ENCODE measurements around the gene HECW1. TPM values are rescaled to one million over a fixed set of nuclear protein-coding genes. Genes with fewer than 3 reads are reported as not detected.
"Not testable (repeated sequence)": the region's sequence is repeated elsewhere in the genome, so short reads cannot be mapped to it uniquely, and the experiment has no call there.

Gene HECW1
- total RNA-seq, 1 experiment from 2014 or later = 36.2 TPM

- DNase-seq (ENCODE audit: low spot score) = peak; percentile 47
Observed at GRCh38 chr7:43577485-43577951, 465.1 kb downstream of the HECW1 start.

- peak; percentile 87 for DNase-seq (ENCODE audit: low spot score)
Observed at GRCh38 chr7:43582503-43583423, 470.3 kb downstream of the HECW1 start, which contains the start of gene STK17A. STK17A (plus strand) TSS chr7:43583108; CDS start chr7:43583244, 136 bp downstream.

DNA sequence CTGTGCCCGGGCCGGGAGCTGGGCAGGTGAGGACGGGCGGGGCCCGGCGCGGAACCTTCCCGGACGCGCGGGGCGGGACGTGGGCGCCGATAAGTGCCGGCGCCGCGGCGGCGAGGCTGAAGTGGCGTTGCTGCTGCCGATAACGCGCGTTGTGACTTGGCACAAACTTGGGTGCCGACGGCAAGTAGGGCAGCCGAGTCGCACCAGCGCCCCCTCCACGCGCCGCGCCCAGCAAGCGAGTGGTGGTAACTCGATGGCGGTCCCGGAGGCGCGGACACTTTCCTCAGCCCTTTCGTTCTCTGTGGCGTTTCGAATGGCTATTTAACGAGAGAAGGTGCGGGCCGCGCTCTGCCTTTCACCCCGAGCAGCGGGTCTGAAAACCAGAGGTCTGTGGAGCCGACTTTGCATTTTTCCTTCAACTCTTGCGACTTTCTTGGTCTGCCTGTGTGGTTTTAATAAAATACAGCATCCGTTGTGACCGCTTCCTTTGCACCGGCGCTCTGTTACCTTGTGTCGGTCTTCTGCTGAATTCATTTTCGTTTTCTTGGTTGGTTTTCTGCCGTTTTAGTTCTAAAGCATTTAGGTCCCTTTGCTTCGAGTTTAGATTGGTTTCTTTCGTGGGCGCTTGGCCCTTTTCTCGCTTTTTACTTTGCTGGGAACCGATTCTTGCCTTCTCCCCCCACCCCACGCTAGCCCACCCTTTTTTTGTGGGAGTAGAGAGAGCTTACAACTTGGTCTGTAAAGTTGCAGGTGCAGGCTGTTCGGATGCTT is 471.2 kb downstream of the HECW1 start:
- DNase-seq (ENCODE audit: low spot score) = peak; percentile 65

DNA sequence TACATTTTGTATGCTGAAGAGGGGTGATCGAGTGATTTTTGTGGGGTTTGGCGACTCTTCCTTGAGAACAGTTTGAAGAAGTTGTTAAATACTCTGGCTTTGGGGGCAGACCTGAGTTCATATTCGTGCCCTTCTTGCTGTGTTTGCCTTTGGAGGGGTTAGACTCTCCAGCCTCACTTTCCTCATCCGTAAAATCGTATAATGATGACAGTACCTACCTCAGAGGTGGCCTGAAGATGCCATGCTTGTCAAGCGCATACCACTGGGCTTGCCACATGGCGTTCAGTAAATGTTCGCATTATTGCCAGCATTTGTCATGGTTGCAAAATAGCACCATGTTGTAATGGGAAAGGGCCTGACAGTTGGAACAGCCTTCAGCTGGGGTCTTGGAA is 471.7 kb downstream of the HECW1 start:
- DNase-seq (ENCODE audit: low spot score) = peak; percentile 50

GRCh38 chr7:43584733-43585132 is 472.3 kb downstream of the HECW1 start:
- not testable (repeated sequence) for DNase-seq (ENCODE audit: low spot score)

- peak; percentile 34 for DNase-seq (ENCODE audit: low spot score)
Observed at GRCh38 chr7:43585562-43585961, 473.1 kb downstream of the HECW1 start.

DNA sequence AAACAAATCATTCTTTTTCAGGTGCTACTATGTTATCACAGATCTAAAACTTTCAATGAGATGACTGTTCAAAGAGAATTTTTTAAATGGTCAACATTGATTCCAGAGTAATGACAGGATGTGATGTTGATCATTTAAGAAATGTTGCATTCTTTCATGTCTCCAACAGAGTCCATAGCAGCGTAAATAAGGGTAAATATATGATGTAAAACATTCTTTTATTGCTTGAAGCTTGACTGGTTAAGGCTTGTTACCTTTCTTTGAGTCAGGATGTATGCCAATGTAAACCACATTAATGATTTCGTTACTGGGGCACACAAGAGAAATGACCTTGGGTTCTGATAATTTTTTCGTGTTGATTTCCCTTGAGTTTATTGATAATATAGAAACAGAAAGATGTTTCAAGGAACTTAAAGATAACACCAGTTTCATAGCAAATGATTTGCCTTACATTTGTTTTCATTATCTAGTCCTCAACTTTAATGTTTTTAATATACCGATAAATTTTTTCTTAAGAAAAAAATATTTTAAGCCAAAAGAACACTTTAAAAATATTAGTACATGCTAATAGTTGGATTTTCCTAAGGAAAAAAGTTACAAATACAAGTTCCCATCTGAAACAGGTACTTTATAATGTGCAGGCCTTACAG is 473.9 kb downstream of the HECW1 start:
- no peak for DNase-seq (ENCODE audit: low spot score)

DNA sequence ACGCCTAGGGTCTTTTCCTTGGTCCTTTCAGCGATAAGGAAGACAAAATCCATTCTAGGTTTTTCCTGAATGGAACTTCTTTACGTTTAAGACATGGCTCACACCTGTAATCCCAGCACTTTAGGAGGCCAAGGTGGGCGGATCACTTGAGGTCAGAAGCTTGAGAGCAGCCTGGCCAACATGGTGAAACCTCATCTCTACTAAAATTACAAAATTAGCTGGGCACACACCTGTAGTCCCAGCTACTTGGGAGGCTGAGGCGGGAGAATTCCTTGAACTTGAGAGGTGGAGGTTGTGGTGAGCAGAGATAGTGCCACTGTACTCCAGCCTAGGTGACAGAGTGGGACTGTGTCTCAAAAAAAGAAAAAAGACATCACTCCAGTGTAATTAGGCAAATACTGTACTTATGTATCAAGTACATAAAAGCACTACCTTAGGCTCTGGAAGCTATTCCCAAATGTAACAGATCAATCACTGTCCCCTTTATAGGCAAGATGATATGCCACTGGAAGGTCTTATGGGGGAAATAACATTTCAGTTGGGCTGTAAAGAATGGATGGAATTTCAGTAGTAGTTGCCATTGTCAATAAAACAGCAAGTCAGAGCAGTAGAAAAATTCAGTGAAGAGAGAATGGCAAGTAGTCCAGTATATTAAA is 476.2 kb downstream of the HECW1 start:
- no peak for DNase-seq (ENCODE audit: low spot score)

DNA sequence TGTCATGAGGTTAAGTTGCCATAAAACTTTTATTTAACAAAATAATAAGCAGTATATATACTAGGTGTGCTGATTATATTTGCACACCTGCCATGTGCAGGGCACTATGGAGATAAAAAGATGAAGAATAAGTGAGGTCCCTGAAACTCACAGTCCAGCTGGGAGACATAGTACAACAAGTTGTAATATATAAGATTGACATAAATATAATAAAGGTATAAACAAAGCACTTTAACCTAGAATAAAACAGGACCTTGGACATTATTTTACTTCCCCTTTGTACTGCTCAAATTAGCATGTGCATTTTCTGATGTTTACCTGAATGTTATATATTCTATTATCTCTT is 476.7 kb downstream of the HECW1 start:
- DNase-seq (ENCODE audit: low spot score) = no peak

DNA sequence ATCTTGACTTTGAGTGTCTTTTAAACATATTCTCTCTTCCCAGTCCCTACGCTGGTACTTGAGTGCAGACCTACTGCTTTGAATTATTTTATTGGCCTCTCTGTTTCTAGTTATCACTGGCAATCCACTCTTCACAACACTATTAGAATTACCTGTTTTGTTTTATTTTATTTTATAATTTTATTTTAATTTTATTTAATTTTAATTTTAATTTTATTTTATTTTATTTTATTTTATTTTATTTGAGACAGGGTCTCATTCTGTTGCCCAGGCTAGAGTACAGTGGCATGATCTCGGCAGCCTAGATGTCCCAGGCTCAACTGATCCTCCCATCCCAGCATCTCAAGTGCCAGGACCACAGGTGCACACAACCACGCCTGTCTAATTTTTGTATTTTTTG is 477.3 kb downstream of the HECW1 start:
- DNase-seq (ENCODE audit: low spot score) = no peak

DNA sequence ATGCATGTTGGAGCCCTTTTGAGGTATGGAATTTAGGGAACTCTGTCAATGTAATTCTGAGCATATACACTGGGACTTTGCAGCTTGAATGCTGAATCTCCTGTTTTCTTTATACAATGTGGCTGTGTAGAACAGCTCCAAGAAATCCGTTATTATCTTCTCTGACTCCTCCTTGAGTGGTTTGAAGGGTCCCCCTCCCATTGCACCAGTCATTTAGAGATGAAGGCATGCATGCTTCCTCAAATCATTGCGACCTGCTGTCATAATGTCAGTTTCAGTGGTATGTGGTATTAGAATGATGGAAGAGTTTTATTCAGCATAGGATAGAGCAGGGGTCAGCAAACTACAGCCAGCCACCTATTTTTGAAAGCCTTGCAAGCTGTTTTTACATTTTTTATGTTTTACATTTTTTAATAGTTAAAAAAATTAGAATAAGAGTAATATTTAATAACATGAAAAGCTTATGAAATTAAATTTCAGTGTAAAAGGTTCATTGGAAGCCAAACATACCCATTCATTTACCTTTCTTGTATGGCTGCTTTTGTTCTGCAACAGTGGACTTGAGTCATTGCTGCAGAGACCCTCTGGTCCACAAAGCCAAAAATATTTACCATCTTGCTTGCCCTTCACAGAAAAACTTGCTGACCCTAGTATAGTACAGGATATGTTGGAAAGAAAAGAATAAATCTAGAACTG is 478.6 kb downstream of the HECW1 start:
- no peak for DNase-seq (ENCODE audit: low spot score)

DNA sequence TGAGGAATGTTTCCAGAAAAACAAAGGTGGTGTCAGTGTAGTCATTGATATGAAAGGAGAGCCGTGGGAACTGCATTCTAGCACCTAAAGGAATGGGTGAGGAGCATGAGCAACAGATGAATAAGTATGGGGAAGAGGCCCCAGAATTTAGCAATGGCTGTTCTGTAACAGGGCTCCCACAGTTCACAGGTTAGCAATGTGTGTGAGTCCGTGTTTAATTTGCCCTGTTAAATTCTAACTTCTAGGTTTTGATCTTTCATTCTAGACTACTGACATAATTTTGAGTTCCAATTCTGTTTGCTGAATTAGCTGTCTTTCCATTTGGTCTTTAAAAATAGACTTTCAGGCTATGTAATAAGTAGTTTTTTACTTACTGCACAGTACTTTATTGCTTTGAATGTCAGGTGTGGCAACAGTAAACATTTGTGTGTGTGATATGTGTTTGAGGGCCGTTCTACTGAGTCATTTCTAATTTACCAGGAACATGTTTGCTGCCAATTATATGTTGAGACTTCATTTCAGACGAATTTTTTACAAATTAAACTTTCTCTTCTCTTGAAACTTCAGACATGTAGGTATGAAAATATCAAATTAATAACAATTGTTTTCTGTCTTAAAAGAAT is 479.2 kb downstream of the HECW1 start:
- no peak for DNase-seq (ENCODE audit: low spot score)

- no peak for DNase-seq (ENCODE audit: low spot score)
Observed at GRCh38 chr7:43592326-43592725, 479.9 kb downstream of the HECW1 start.

DNA sequence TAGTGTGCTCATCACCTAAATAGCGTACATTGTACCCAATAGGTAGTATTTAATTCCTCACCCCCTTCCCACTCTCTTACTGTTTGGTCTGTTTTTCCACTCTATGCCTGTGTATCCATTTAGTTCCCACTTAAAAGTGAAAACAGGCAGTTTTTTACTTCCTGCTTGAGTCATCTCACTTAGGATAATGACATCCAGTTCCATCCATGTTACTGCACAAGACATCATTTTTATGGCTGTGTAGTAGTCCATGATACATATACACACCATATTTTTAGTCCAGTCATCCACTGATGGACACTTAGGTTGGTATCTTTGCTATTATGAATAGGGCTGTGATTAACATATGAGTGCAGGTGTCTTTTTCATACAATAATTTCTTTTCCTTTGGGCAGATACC is 480.6 kb downstream of the HECW1 start:
- DNase-seq (ENCODE audit: low spot score) = no peak

DNA sequence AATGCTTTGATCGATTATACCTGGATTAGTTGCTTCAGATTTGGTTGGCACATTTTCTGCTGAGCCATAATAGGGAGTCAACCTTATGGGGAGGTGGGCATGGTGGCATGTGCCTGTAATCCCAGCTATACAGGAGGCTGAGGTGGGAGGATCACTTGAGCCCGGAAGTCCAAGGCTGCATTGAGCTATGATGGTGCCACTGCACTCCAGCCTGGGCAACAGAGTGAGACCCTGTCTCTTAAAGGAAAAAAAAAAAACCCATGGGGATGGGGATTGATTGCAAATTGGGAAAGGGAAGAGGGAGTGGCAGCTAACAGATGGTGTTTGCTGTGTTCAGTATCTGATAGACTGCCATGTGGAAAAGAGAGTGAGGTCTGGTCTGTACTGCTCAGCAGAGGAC is 481.6 kb downstream of the HECW1 start:
- no peak for DNase-seq (ENCODE audit: low spot score)

DNA sequence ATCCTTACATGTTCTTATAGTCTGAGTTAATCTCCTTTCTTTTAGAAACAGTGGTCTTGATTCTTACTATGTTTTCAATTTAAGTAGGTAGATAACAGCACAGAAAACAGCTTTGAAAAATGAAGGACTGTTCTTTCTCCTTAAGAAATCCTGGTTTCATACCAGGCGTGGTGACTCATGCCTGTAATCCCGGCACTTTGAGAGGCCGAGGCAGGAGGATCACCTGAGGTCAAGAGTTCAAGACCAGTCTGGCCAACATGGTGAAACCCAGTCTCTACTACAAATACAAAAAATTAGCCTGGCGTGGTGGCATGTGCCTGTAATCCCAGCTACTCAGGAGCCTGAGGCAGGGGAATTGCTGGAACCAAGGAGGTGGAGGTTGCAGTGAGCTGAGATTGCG is 484.0 kb downstream of the HECW1 start:
- DNase-seq (ENCODE audit: low spot score) = peak; percentile 29

DNA sequence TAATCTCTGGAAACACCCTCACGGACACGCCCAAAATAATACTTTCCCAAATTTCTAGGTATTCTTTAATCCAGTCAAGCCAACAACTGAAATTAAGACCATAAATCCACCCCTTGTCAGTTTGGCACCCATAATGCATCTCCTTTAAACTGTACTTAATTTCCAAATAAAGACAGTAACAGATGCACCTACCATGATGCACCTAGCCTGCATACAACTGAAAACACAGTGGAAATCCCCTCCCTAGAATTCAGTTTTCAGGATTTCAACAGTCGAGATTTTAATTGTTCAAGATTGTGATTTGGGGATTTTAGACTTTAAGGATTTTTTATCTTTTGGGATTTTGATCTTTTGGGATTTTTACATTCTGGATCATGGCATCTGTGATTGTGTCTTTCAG is 487.6 kb downstream of the HECW1 start:
- DNase-seq (ENCODE audit: low spot score) = no peak

DNA sequence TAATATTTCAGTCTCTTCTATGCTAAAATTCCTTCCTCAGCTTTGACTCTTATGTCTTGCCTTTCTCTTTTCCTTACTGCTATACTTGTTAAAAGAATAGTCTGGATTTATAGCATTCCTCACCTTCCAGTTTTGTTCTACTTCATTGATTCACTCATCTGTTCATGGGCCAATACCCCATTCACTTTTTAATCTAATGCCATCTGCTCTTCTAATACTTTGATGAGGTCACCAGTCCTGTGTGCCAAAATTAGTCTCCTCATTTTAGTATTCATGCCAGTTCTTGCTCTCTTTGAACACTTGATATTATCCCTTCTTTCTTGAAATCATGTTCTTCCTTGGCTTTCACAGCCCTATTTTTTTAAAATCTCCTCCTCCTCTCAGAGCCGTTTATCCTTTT is 489.8 kb downstream of the HECW1 start:
- DNase-seq (ENCODE audit: low spot score) = no peak

DNA sequence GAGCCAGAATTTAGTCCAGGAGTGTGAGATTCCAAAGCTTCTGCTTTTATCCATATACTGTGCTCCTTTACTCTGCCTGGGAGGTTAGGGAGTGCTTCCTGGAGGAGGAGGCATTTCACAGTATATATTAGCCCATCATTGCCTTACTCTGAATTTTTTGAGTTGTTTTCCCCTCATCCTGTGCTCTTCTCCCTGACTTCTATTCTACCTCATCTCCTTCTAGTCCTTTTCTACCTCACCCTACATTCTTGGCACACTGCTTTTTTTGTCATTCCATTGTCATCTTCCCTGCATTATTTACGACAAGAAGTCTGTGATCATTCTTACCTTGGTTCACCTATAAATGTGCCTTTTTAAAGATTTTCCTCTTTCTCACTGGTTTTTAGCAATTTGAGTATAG is 491.8 kb downstream of the HECW1 start:
- DNase-seq (ENCODE audit: low spot score) = no peak

GRCh38 chr7:43609097-43609496 is 496.6 kb downstream of the HECW1 start:
- DNase-seq (ENCODE audit: low spot score) = no peak

- no peak for DNase-seq (ENCODE audit: low spot score)
Observed at GRCh38 chr7:43612128-43612527, 499.7 kb downstream of the HECW1 start.
